ENCODE measurements around the gene MARK2. TPM values are rescaled to one million over a fixed set of nuclear protein-coding genes. Genes with fewer than 3 reads are reported as not detected.
A peak's percentile ranks its signal among the peaks of the same experiment; 100 is the strongest.

MARK2 gene
- total and polyA plus RNA-seq, 10 of the 15 experiments (the other 5 are each of a cell fraction or from before 2014, with no cell fraction given): 0.19 to 29.5 (median 13.2) TPM

DNA sequence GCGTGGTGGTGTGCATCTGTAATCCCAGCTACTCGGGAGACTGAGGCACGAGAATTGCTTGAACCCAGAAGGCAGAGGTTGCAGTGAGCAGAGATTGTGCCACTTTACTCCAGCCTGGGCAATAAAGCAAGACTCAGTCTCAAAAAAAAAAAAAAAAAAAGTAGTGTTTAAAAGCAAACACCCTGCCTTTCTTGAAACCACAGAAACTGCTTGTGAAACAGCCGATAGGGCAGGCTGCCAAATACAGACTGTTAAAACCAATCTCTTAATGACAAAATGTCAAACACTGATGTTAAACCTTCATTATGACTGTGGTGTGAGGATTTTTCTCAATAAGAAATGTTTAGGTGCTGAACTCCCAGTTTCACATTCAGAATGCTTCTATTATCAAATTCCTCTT lies 27.3 kb downstream of the MARK2 start (continued):
- TF ChIP-seq, protein P1, sequence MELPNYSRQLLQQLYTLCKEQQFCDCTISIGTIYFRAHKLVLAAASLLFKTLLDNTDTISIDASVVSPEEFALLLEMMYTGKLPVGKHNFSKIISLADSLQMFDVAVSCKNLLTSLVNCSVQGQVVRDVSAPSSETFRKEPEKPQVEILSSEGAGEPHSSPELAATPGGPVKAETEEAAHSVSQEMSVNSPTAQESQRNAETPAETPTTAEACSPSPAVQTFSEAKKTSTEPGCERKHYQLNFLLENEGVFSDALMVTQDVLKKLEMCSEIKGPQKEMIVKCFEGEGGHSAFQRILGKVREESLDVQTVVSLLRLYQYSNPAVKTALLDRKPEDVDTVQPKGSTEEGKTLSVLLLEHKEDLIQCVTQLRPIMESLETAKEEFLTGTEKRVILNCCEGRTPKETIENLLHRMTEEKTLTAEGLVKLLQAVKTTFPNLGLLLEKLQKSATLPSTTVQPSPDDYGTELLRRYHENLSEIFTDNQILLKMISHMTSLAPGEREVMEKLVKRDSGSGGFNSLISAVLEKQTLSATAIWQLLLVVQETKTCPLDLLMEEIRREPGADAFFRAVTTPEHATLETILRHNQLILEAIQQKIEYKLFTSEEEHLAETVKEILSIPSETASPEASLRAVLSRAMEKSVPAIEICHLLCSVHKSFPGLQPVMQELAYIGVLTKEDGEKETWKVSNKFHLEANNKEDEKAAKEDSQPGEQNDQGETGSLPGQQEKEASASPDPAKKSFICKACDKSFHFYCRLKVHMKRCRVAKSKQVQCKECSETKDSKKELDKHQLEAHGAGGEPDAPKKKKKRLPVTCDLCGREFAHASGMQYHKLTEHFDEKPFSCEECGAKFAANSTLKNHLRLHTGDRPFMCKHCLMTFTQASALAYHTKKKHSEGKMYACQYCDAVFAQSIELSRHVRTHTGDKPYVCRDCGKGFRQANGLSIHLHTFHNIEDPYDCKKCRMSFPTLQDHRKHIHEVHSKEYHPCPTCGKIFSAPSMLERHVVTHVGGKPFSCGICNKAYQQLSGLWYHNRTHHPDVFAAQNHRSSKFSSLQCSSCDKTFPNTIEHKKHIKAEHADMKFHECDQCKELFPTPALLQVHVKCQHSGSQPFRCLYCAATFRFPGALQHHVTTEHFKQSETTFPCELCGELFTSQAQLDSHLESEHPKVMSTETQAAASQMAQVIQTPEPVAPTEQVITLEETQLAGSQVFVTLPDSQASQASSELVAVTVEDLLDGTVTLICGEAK (IDR thresholded peaks at IDR 0.05; ENCODE audit: borderline replicate concordance): peak; percentile 90
- TF ChIP-seq TARDBP (IDR thresholded peaks at IDR 0.05; ENCODE audit: borderline replicate concordance): no peak
- no peak for TF ChIP-seq HDAC6 (IDR thresholded peaks at IDR 0.05; ENCODE audit: unreplicated experiment)
- no peak for TF ChIP-seq NFYA (IDR thresholded peaks at IDR 0.05; ENCODE audit: borderline replicate concordance, low read depth, low read length)
- TF ChIP-seq MTA3 (IDR thresholded peaks at IDR 0.05; ENCODE audit: borderline replicate concordance, low read length): no peak
- no peak for TF ChIP-seq CREB1 (IDR thresholded peaks at IDR 0.05; ENCODE audit: low read depth)
- no peak for TF ChIP-seq BRCA1 (IDR thresholded peaks at IDR 0.05; ENCODE audit: low read depth, low read length)
- TF ChIP-seq IRF4 (IDR thresholded peaks at IDR 0.05; ENCODE audit: low read depth, low read length): peak; percentile 77
- peak; percentile 95 for TF ChIP-seq RUNX3 (IDR thresholded peaks at IDR 0.05; ENCODE audit: low read length)
- TF ChIP-seq ATF7 (IDR thresholded peaks at IDR 0.05; ENCODE audit: low read depth): peak; percentile 85
- TF ChIP-seq SMAD1 (IDR thresholded peaks at IDR 0.05; ENCODE audit: low read depth, partially characterized antibody): peak; percentile 97
- TF ChIP-seq NFXL1 (IDR thresholded peaks at IDR 0.05; ENCODE audit: borderline replicate concordance): no peak

Measured in GM12878 (cell line).